Cardiac muscle cell (in vitro differentiated cells and primary cell): ENCODE measurements around the gene GLE1. TPM values are rescaled to one million over a fixed set of nuclear protein-coding genes. Genes with fewer than 3 reads are reported as not detected.

Source experiments
- DNase-seq, 2 donors: peaks; one replicate each; pipeline versions ENCODE4 v3.0.0 to v3.0.0-alpha.2; 2010 to 2017; ENCODE audit warnings: low read depth in 1 of 2, low spot score in 1 of 2
- H3K27ac ChIP-seq: fragments of 200-600 bp; sonication (generic); 2 replicates; pipeline ENCODE4 v1.5.1; 2016
- H3K27me3 ChIP-seq: fragments of 200-600 bp; sonication (generic); 2 replicates; pipeline ENCODE4 v1.6.0; 2016; ENCODE audit warnings: control low read depth
- H3K36me3 ChIP-seq: fragments of 200-600 bp; sonication (generic); 2 replicates; pipeline ENCODE4 v1.5.1; 2016; ENCODE audit warnings: control low read depth
- H3K4me1 ChIP-seq: fragments of 200-600 bp; sonication (generic); 2 replicates; pipeline ENCODE4 v1.8.1; 2017; ENCODE audit warnings: low read depth, mild to moderate bottlenecking, mixed run types
- H3K4me3 ChIP-seq: fragments of 200-600 bp; sonication (generic); 2 replicates; pipeline ENCODE4 v1.5.1; 2016; ENCODE audit warnings: mild to moderate bottlenecking
- H3K9me3 ChIP-seq: fragments of 200-600 bp; sonication (generic); 2 replicates; pipeline ENCODE4 v1.5.1; 2017; ENCODE audit warnings: low read depth, mild to moderate bottlenecking, control low read depth
- CTCF ChIP-seq: IDR thresholded peaks from 2 replicates; pipeline ENCODE4 v1.5.1; 2012; ENCODE audit warnings: low read depth, mild to moderate bottlenecking, low read length
- polyA plus RNA-seq: library from polyadenylated mRNA; unstranded; fragments of >200 nt; fragmentation: Nextera tagmentation; extraction: Ambion mirVana; gene quantifications from 2 replicates; pipeline ENCODE4 v1.2.1, GENCODE V29; 2016
- total RNA-seq: library from RNA; depleted of rRNA; stranded (reverse); fragments of >200 nt; gene quantifications from 2 replicates; pipeline ENCODE4 v1.2.3, GENCODE V29; 2016

GLE1 gene
- total and polyA plus RNA-seq, 2 experiments from 2014 or later, result 16.3 to 22.4 TPM

- Histone ChIP-seq H3K9me3 (no peaks in the 10 kb centered on the region), H3K27me3 (no peaks in the 10 kb centered on the region), H3K4me1 (no peaks in the 10 kb centered on the region), H3K27ac (no peak overlapping the region), H3K4me3 (no peak overlapping the region), H3K36me3 (peaks cover 15% of the 10 kb centered on the region)
- DNase-seq, result no peak
- no peak for TF ChIP-seq CTCF
These were observed 23.0 kb upstream of the GLE1 start for GRCh38 chr9:128481561-128481960.

- H3K36me3 ChIP-seq, result peaks cover 15% of the 10 kb centered on the region
- no peak for DNase-seq
- TF ChIP-seq CTCF, result no peak
- H3K27me3 ChIP-seq, result no peaks in the 10 kb centered on the region
- H3K27ac ChIP-seq, result no peak overlapping the region
- no peaks in the 10 kb centered on the region for H3K9me3 ChIP-seq
- H3K4me3 ChIP-seq, result no peak overlapping the region
- no peaks in the 10 kb centered on the region for H3K4me1 ChIP-seq
These were observed 22.3 kb upstream of the GLE1 start for GRCh38 chr9:128482186-128482585.

GRCh38 chr9:128484686-128485413, 19.7 kb upstream of the GLE1 start:
- Histone ChIP-seq H3K9me3 (no peaks in the 10 kb centered on the region), H3K27ac (no peak overlapping the region), H3K27me3 (no peaks in the 10 kb centered on the region), H3K4me1 (no peaks in the 10 kb centered on the region), H3K4me3 (no peak overlapping the region), H3K36me3 (peaks cover 20% of the 10 kb centered on the region)
- no peak for TF ChIP-seq CTCF
- no peak for DNase-seq

GRCh38 chr9:128485414-128485855, 19.1 kb upstream of the GLE1 start:
- DNase-seq, result no peak
- H3K27me3 ChIP-seq, result no peaks in the 10 kb centered on the region
- no peak overlapping the region for H3K27ac ChIP-seq
- no peaks in the 10 kb centered on the region for H3K4me1 ChIP-seq
- no peak for TF ChIP-seq CTCF
- H3K4me3 ChIP-seq, result no peak overlapping the region
- peaks cover 23% of the 10 kb centered on the region for H3K36me3 ChIP-seq
- H3K9me3 ChIP-seq, result no peaks in the 10 kb centered on the region

- no peak overlapping the region for H3K4me3 ChIP-seq
- no peaks in the 10 kb centered on the region for H3K4me1 ChIP-seq
- H3K27ac ChIP-seq, result no peak overlapping the region
- no peaks in the 10 kb centered on the region for H3K27me3 ChIP-seq
- H3K36me3 ChIP-seq, result peaks cover 23% of the 10 kb centered on the region
- TF ChIP-seq CTCF, result no peak
- DNase-seq, result no peak
- no peaks in the 10 kb centered on the region for H3K9me3 ChIP-seq
These were observed 18.3 kb upstream of the GLE1 start for GRCh38 chr9:128486201-128486600.
